GM23338 (cell line): ENCODE results near the gene SIGLEC8. TPM values are rescaled to one million over a fixed set of nuclear protein-coding genes. Genes with fewer than 3 reads are reported as not detected.

Experiments used
- ATAC-seq: fragments of 200-7000 bp; cut with Tn5 transposase; 3 replicates; pipeline ENCODE4 v1.9.1; 2020
- DNase-seq: peaks from one replicate; pipeline ENCODE4 v3.0.0-alpha.2; 2015; ENCODE audit warnings: low spot score
- H2AFZ ChIP-seq: fragments of 200-600 bp; sonication (generic); 2 replicates; pipeline ENCODE4 v1.8.0; 2016; ENCODE audit warnings: antibody characterized with exemption, mild to moderate bottlenecking, moderate library complexity
- H3F3A ChIP-seq: fragments of 200-600 bp; sonication (generic); replicated peaks from 2 replicates; pipeline ENCODE4 v1.8.0; 2017; ENCODE audit warnings: antibody characterized with exemption, mixed run types, low read depth
- H3K27ac ChIP-seq: fragments of 200-600 bp; sonication (generic); 2 replicates; pipeline ENCODE4 v1.6.1; 2016; ENCODE audit warnings: low read depth
- H3K27me3 ChIP-seq: fragments of 200-600 bp; sonication (generic); 2 replicates; pipeline ENCODE4 v1.8.0; 2016; ENCODE audit warnings: mild to moderate bottlenecking, mixed run types, moderate library complexity; ENCODE audit not compliant: insufficient read depth
- H3K36me3 ChIP-seq: fragments of 200-600 bp; sonication (generic); 2 replicates; pipeline ENCODE4 v1.8.0; 2016; ENCODE audit warnings: mild to moderate bottlenecking; ENCODE audit not compliant: insufficient read depth
- H3K4me1 ChIP-seq: fragments of 200-600 bp; sonication (generic); 2 replicates; pipeline ENCODE4 v1.8.0; 2016; ENCODE audit warnings: mild to moderate bottlenecking, moderate library complexity; ENCODE audit not compliant: insufficient read depth
- H3K4me2 ChIP-seq: fragments of 200-600 bp; sonication (generic); 2 replicates; pipeline ENCODE4 v1.7.1; 2017; ENCODE audit warnings: mixed run types
- H3K4me3 ChIP-seq: fragments of 200-600 bp; sonication (generic); 2 replicates; pipeline ENCODE4 v1.6.1; 2016; ENCODE audit warnings: mixed run types
- H3K79me2 ChIP-seq: fragments of 200-600 bp; sonication (generic); replicated peaks from 2 replicates; pipeline ENCODE4 v1.8.0; 2017; ENCODE audit warnings: mild to moderate bottlenecking; ENCODE audit not compliant: insufficient read depth
- H3K9me2 ChIP-seq: fragments of 200-600 bp; sonication (generic); 2 replicates; pipeline ENCODE4 v1.8.0; 2017; ENCODE audit not compliant: insufficient read depth
- H4K20me1 ChIP-seq: fragments of 200-600 bp; sonication (generic); replicated peaks from 2 replicates; pipeline ENCODE4 v1.8.0; 2017; ENCODE audit warnings: mild to moderate bottlenecking; ENCODE audit not compliant: insufficient read depth
- H3K27ac Mint-ChIP-seq: 2 replicates; pipeline ENCODE4 v1.8.0; 2020; ENCODE audit warnings: inconsistent platforms, mild to moderate bottlenecking, moderate library complexity, mixed read lengths
- H3K27me3 Mint-ChIP-seq: 3 replicates; pipeline ENCODE4 v1.8.0; 2022; ENCODE audit warnings: low read depth, mild to moderate bottlenecking, moderate library complexity, mixed read lengths, inconsistent platforms; ENCODE audit not compliant: insufficient read depth, poor library complexity
- H3K36me3 Mint-ChIP-seq: 3 replicates; pipeline ENCODE4 v1.8.0; 2021; ENCODE audit warnings: low read depth, mild to moderate bottlenecking, inconsistent platforms, moderate library complexity, mixed read lengths
- H3K4me1 Mint-ChIP-seq: 3 replicates; pipeline ENCODE4 v1.8.0; 2020; ENCODE audit warnings: mild to moderate bottlenecking, inconsistent platforms, mixed read lengths
- H3K4me3 Mint-ChIP-seq: 3 replicates; pipeline ENCODE4 v1.8.0; 2021; ENCODE audit warnings: moderate library complexity, mild to moderate bottlenecking, inconsistent platforms, mixed read lengths
- H3K9me3 Mint-ChIP-seq: 3 replicates; pipeline ENCODE4 v1.8.0; 2020; ENCODE audit warnings: moderate library complexity, mild to moderate bottlenecking, inconsistent platforms, mixed read lengths
- CREB1 ChIP-seq: fragments of 250-450 bp; sonication (Bioruptor Pico); IDR thresholded peaks from 2 replicates; pipeline ENCODE4 v1.5.0; 2020; ENCODE audit warnings: low read depth, mild to moderate bottlenecking, moderate library complexity
- CTCF ChIP-seq, 2 experiments: fragments of 200-600 bp in 1 of 2; sonication (generic) in 1 of 2; conservative IDR thresholded peaks; 2 replicates each; pipeline versions ENCODE4 v1.5.1 to v1.6.1; 2016 to 2017; ENCODE audit warnings: antibody characterized with exemption in 2 of 2, low read depth in 2 of 2, mild to moderate bottlenecking in 2 of 2, moderate library complexity in 1 of 2
- EZH2 ChIP-seq: fragments of 200-600 bp; sonication (generic); IDR thresholded peaks from one replicate; pipeline ENCODE4 v1.8.0; 2017; ENCODE audit warnings: antibody characterized with exemption, mild to moderate bottlenecking, low read depth; ENCODE audit not compliant: unreplicated experiment
- EZH2phosphoT487 ChIP-seq: fragments of 200-600 bp; sonication (generic); IDR thresholded peaks from one replicate; pipeline ENCODE4 v1.8.1; 2018; ENCODE audit warnings: antibody characterized with exemption; ENCODE audit not compliant: unreplicated experiment
- JUNB ChIP-seq: IDR thresholded peaks from one replicate; pipeline ENCODE4 v1.6.1; 2016; ENCODE audit warnings: antibody characterized with exemption; ENCODE audit not compliant: unreplicated experiment
- NANOG ChIP-seq: IDR thresholded peaks from 2 replicates; pipeline ENCODE4 v1.6.1; 2016; ENCODE audit warnings: antibody characterized with exemption, borderline replicate concordance
- POLR2AphosphoS5 ChIP-seq: IDR thresholded peaks from 2 replicates; pipeline ENCODE4 v1.6.1; 2016; ENCODE audit warnings: antibody characterized with exemption, low read depth
- STAT1 ChIP-seq: IDR thresholded peaks from one replicate; pipeline ENCODE4 v1.6.1; 2016; ENCODE audit warnings: antibody characterized with exemption; ENCODE audit not compliant: unreplicated experiment
- ZNF114 ChIP-seq: fragments of 250-450 bp; sonication (Bioruptor Pico); IDR thresholded peaks from 2 replicates; pipeline ENCODE4 v1.5.0; 2020; ENCODE audit warnings: mild to moderate bottlenecking, moderate library complexity
- ZNF331 ChIP-seq: fragments of 250-450 bp; sonication (Bioruptor Pico); IDR thresholded peaks from 2 replicates; pipeline ENCODE4 v1.5.0; 2020; ENCODE audit warnings: low read depth, mild to moderate bottlenecking, moderate library complexity
- ZNF462 ChIP-seq: fragments of 250-450 bp; sonication (Bioruptor Pico); IDR thresholded peaks from 2 replicates; pipeline ENCODE4 v1.5.0; 2020; ENCODE audit warnings: mild to moderate bottlenecking, moderate library complexity
- polyA plus RNA-seq: library from polyadenylated mRNA; unstranded; fragments of >200 nt; fragmentation: Nextera tagmentation; extraction: Ambion mirVana; gene quantifications from 2 replicates; pipeline ENCODE4 v1.2.1, GENCODE V29; 2016
- total RNA-seq: library from RNA; depleted of rRNA; stranded (reverse); fragments of >200 nt; shearing (Covaris generic); gene quantifications from 2 replicates; pipeline ENCODE4 v1.2.3, GENCODE V29; 2014
- TF ChIP-seq, protein P1 (sequence below): IDR thresholded peaks from one replicate; pipeline ENCODE4 v1.6.1; 2018; ENCODE audit warnings: antibody characterized with exemption; ENCODE audit not compliant: unreplicated experiment
- TF ChIP-seq, protein P2 (sequence below): IDR thresholded peaks from 2 replicates; pipeline ENCODE4 v1.6.1; 2016; ENCODE audit warnings: antibody characterized with exemption

SIGLEC8 gene
- total and polyA plus RNA-seq, 2 experiments from 2014 or later = not detected

GRCh38 chr19:51415187-51415586, 43.1 kb downstream of the SIGLEC8 start:
- no peaks in the 10 kb centered on the region for H3K79me2 ChIP-seq
- H3K4me2 ChIP-seq = no peak overlapping the region
- Mint-ChIP-seq H3K4me1 (peaks cover 16% of the 10 kb centered on the region), H3K4me3 (no peak overlapping the region), H3K36me3 (peaks cover 7% of the 10 kb centered on the region; the same call in 1 of the 3 replicates), H3K27me3 (peaks cover 24% of the 10 kb centered on the region), H3K9me3 (no peaks in the 10 kb centered on the region), H3K27ac (no peak overlapping the region)
- DNase-seq (no peak), ATAC-seq (no peak)
- TF ChIP-seq JUNB = no peak
- no peak for TF ChIP-seq STAT1
- no peak for TF ChIP-seq POLR2AphosphoS5
- no peak for TF ChIP-seq ZNF114 (CRISPR knock-in tag)
- TF ChIP-seq, protein P1, sequence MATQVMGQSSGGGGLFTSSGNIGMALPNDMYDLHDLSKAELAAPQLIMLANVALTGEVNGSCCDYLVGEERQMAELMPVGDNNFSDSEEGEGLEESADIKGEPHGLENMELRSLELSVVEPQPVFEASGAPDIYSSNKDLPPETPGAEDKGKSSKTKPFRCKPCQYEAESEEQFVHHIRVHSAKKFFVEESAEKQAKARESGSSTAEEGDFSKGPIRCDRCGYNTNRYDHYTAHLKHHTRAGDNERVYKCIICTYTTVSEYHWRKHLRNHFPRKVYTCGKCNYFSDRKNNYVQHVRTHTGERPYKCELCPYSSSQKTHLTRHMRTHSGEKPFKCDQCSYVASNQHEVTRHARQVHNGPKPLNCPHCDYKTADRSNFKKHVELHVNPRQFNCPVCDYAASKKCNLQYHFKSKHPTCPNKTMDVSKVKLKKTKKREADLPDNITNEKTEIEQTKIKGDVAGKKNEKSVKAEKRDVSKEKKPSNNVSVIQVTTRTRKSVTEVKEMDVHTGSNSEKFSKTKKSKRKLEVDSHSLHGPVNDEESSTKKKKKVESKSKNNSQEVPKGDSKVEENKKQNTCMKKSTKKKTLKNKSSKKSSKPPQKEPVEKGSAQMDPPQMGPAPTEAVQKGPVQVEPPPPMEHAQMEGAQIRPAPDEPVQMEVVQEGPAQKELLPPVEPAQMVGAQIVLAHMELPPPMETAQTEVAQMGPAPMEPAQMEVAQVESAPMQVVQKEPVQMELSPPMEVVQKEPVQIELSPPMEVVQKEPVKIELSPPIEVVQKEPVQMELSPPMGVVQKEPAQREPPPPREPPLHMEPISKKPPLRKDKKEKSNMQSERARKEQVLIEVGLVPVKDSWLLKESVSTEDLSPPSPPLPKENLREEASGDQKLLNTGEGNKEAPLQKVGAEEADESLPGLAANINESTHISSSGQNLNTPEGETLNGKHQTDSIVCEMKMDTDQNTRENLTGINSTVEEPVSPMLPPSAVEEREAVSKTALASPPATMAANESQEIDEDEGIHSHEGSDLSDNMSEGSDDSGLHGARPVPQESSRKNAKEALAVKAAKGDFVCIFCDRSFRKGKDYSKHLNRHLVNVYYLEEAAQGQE = no peak
- TF ChIP-seq CTCF (conservative IDR thresholded peaks at IDR 0.05; ENCODE audit: low read depth in 2 of 2) = no peak
- TF ChIP-seq ZNF331 = no peak
- no peak for TF ChIP-seq NANOG
- TF ChIP-seq EZH2phosphoT487 = no peak
- TF ChIP-seq, protein P2, sequence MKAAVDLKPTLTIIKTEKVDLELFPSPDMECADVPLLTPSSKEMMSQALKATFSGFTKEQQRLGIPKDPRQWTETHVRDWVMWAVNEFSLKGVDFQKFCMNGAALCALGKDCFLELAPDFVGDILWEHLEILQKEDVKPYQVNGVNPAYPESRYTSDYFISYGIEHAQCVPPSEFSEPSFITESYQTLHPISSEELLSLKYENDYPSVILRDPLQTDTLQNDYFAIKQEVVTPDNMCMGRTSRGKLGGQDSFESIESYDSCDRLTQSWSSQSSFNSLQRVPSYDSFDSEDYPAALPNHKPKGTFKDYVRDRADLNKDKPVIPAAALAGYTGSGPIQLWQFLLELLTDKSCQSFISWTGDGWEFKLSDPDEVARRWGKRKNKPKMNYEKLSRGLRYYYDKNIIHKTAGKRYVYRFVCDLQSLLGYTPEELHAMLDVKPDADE = no peak
- TF ChIP-seq ZNF462 (CRISPR knock-in tag) = no peak
- no peak for TF ChIP-seq CREB1 (CRISPR knock-in tag)
- no peak for TF ChIP-seq EZH2
- H3K4me3 ChIP-seq = no peak overlapping the region
- H4K20me1 ChIP-seq = no peaks in the 10 kb centered on the region
- H3K36me3 ChIP-seq = no peaks in the 10 kb centered on the region
- H3K4me1 ChIP-seq = peaks cover 9% of the 10 kb centered on the region; the same call in 1 of the 2 replicates
- no peaks in the 10 kb centered on the region for H3K9me2 ChIP-seq
- no peak overlapping the region for H3K27ac ChIP-seq
- no peak overlapping the region for H2AFZ ChIP-seq
- H3K27me3 ChIP-seq = no peaks in the 10 kb centered on the region
- no peaks in the 10 kb centered on the region for H3F3A ChIP-seq
